Keratinocyte (primary cell): ENCODE data around the gene CACNA2D2.

Experiments
- EZH2 ChIP-seq: IDR thresholded peaks from one replicate; pipeline ENCODE4 v1.6.1; 2012; ENCODE audit warnings: inconsistent platforms, mild to moderate bottlenecking, low read length, moderate library complexity
- TF ChIP-seq, protein P1 (sequence below), 3 experiments: IDR thresholded peaks in 1 of 3; conservative IDR thresholded peaks in 1 of 3; optimal IDR thresholded peaks in 1 of 3; 2 replicates in 2 of 3; 3 replicates in 1 of 3; pipeline versions ENCODE3 to v1.5.1; 2011; ENCODE audit warnings: low read length in 3 of 3, mild to moderate bottlenecking in 3 of 3, moderate library complexity in 2 of 3, control low read depth in 1 of 3, inconsistent platforms in 1 of 3; ENCODE audit not compliant: insufficient read depth in 2 of 3; ENCODE audit errors: extremely low read depth in 1 of 3

DNA sequence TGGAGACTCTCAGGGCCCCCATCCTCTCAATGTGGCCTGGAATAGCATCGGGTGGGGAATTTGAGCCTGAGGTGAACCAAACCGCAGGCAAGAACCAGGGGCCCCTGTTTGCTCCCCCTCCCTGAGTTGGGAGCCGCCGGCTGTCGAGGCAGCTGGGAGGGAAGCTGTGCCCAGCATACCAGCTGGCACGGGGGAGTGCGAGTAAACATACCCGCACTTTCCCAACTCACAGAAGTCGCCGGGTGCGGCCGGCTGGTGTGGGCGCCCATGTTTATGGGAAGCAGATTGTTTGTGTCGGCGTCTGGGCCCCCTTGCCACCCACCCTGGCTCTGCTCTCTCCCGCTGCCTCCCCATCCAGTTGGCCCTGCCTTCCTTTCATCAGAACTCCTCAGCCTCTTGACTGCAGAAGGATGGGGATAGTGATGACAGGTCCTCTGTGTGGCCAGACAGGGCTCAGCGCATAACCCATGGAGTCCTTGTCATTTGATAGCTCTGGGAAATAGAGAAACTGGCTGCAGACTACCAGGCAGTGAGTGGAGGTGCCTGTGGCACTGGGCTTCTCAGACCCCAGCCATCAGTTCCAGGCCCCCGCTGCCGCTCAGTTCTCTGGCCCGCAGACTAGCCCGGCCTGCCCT, 60.4 kb downstream of the CACNA2D2 start:
- no peak for TF ChIP-seq EZH2
- TF ChIP-seq, protein P1, sequence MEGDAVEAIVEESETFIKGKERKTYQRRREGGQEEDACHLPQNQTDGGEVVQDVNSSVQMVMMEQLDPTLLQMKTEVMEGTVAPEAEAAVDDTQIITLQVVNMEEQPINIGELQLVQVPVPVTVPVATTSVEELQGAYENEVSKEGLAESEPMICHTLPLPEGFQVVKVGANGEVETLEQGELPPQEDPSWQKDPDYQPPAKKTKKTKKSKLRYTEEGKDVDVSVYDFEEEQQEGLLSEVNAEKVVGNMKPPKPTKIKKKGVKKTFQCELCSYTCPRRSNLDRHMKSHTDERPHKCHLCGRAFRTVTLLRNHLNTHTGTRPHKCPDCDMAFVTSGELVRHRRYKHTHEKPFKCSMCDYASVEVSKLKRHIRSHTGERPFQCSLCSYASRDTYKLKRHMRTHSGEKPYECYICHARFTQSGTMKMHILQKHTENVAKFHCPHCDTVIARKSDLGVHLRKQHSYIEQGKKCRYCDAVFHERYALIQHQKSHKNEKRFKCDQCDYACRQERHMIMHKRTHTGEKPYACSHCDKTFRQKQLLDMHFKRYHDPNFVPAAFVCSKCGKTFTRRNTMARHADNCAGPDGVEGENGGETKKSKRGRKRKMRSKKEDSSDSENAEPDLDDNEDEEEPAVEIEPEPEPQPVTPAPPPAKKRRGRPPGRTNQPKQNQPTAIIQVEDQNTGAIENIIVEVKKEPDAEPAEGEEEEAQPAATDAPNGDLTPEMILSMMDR (optimal IDR thresholded peaks at IDR 0.05 in 1 of 3, IDR thresholded peaks at IDR 0.05 in 1 of 3, conservative IDR thresholded peaks at IDR 0.05 in 1 of 3; ENCODE audit: extremely low read depth in 1 of 3, insufficient read depth in 2 of 3, low read length in 3 of 3), result no peak
